ENCODE measurements around the gene CCR6.
"Not testable (repeated sequence)": the region's sequence is repeated elsewhere in the genome, so short reads cannot be mapped to it uniquely, and the experiment has no call there.

Gene CCR6

GRCh38 chr6:167079853-167080297 is 43.0 kb upstream of the CCR6 start:
- ATAC-seq (ENCODE audit: low read depth) (no peak), DNase-seq (ENCODE audit: low spot score) (no peak)
- Histone ChIP-seq H3K36me3 (ENCODE audit: low read depth) (no peaks in the 10 kb centered on the region), H3K27me3 (ENCODE audit: insufficient read depth, poor library complexity, severe bottlenecking) (no peaks in the 10 kb centered on the region), H3K4me1 (ENCODE audit: insufficient read depth, poor library complexity, severe bottlenecking) (no peaks in the 10 kb centered on the region), H3K9me3 (ENCODE audit: severe bottlenecking) (no peaks in the 10 kb centered on the region), H3K27ac (ENCODE audit: poor library complexity, severe bottlenecking) (no peak overlapping the region), H3K4me3 (ENCODE audit: severe bottlenecking) (no peak overlapping the region)
- no peak for TF ChIP-seq CTCF (IDR thresholded peaks at IDR 0.05; ENCODE audit: poor library complexity, severe bottlenecking)

GRCh38 chr6:167087857-167088354 is 35.0 kb upstream of the CCR6 start:
- DNase-seq (ENCODE audit: low spot score) (no peak), ATAC-seq (ENCODE audit: low read depth) (no peak)
- Histone ChIP-seq H3K9me3 (ENCODE audit: severe bottlenecking) (no peaks in the 10 kb centered on the region), H3K27me3 (ENCODE audit: insufficient read depth, poor library complexity, severe bottlenecking) (no peaks in the 10 kb centered on the region), H3K36me3 (ENCODE audit: low read depth) (no peaks in the 10 kb centered on the region), H3K4me3 (ENCODE audit: severe bottlenecking) (no peak overlapping the region), H3K27ac (ENCODE audit: poor library complexity, severe bottlenecking) (no peak overlapping the region), H3K4me1 (ENCODE audit: insufficient read depth, poor library complexity, severe bottlenecking) (no peaks in the 10 kb centered on the region)
- TF ChIP-seq CTCF (IDR thresholded peaks at IDR 0.05; ENCODE audit: poor library complexity, severe bottlenecking) = no peak

- not testable (repeated sequence) for H3K4me1 ChIP-seq (ENCODE audit: insufficient read depth, poor library complexity, severe bottlenecking); H3K9me3 ChIP-seq (ENCODE audit: severe bottlenecking); H3K4me3 ChIP-seq (ENCODE audit: severe bottlenecking); H3K27me3 ChIP-seq (ENCODE audit: insufficient read depth, poor library complexity, severe bottlenecking); H3K27ac ChIP-seq (ENCODE audit: poor library complexity, severe bottlenecking); DNase-seq (ENCODE audit: low spot score); H3K36me3 ChIP-seq (ENCODE audit: low read depth); ATAC-seq (ENCODE audit: low read depth)
These were observed 34.2 kb upstream of the CCR6 start for GRCh38 chr6:167088741-167089140.

GRCh38 chr6:167089243-167090142 is 33.4 kb upstream of the CCR6 start:
- no peak for TF ChIP-seq CTCF (IDR thresholded peaks at IDR 0.05; ENCODE audit: poor library complexity, severe bottlenecking)
- Histone ChIP-seq H3K4me3 (ENCODE audit: severe bottlenecking) (no peak overlapping the region), H3K36me3 (ENCODE audit: low read depth) (no peaks in the 10 kb centered on the region), H3K27ac (ENCODE audit: poor library complexity, severe bottlenecking) (no peak overlapping the region), H3K27me3 (ENCODE audit: insufficient read depth, poor library complexity, severe bottlenecking) (no peaks in the 10 kb centered on the region), H3K9me3 (ENCODE audit: severe bottlenecking) (no peaks in the 10 kb centered on the region), H3K4me1 (ENCODE audit: insufficient read depth, poor library complexity, severe bottlenecking) (no peaks in the 10 kb centered on the region)
- DNase-seq (ENCODE audit: low spot score) = no peak
- no peak for ATAC-seq (ENCODE audit: low read depth)

GRCh38 chr6:167090171-167090570 is 32.7 kb upstream of the CCR6 start:
- H3K36me3 ChIP-seq (ENCODE audit: low read depth) = no peaks in the 10 kb centered on the region
- H3K27ac ChIP-seq (ENCODE audit: poor library complexity, severe bottlenecking) = no peak overlapping the region
- ATAC-seq (ENCODE audit: low read depth) (no peak), DNase-seq (ENCODE audit: low spot score) (no peak)
- no peak for TF ChIP-seq CTCF (IDR thresholded peaks at IDR 0.05; ENCODE audit: poor library complexity, severe bottlenecking)
- H3K9me3 ChIP-seq (ENCODE audit: severe bottlenecking) = no peaks in the 10 kb centered on the region
- no peaks in the 10 kb centered on the region for H3K27me3 ChIP-seq (ENCODE audit: insufficient read depth, poor library complexity, severe bottlenecking)
- no peak overlapping the region for H3K4me3 ChIP-seq (ENCODE audit: severe bottlenecking)
- H3K4me1 ChIP-seq (ENCODE audit: insufficient read depth, poor library complexity, severe bottlenecking) = no peaks in the 10 kb centered on the region

All from RWPE2 (cell line).